ENCODE results near the gene OPTC.

OPTC gene

GRCh38 chr1:203471841-203472240 lies 22.1 kb upstream of the OPTC start:
- peak; percentile 19 to 63 for DNase-seq
- Histone ChIP-seq H3K4me3 (no peak overlapping the region), H3K4me1 (peaks cover 3 to 56% (median 27%) of the 10 kb centered on the region in 4 donors), H3K27ac (peak overlapping the region in 1 of 2 donors; percentile 18), H3K27me3 (no peaks in the 10 kb centered on the region), H3K9me3 (no peaks in the 10 kb centered on the region), H3K36me3 (no peaks in the 10 kb centered on the region)
- intact Hi-C loops (cut with DNase I; ENCODE audit: low total_unique reads): no loop called here
- TF ChIP-seq CTCF (IDR thresholded peaks at IDR 0.05): no peak

GRCh38 chr1:203473281-203473680 lies 20.7 kb upstream of the OPTC start:
- intact Hi-C loops (cut with DNase I; ENCODE audit: low total_unique reads): no loop called here

GRCh38 chr1:203473781-203474305 lies 20.1 kb upstream of the OPTC start:
- Histone ChIP-seq H3K9me3 (no peaks in the 10 kb centered on the region), H3K4me3 (no peak overlapping the region), H3K27ac (peak overlapping the region; percentile 91 to 93), H3K27me3 (no peaks in the 10 kb centered on the region), H3K36me3 (no peaks in the 10 kb centered on the region), H3K4me1 (peaks cover 0 to 47% (median 12%) of the 10 kb centered on the region in 4 donors)
- peak in 1 of 2 donors; percentile 57 for DNase-seq
- intact Hi-C loops (cut with DNase I; ENCODE audit: low total_unique reads): no loop called here
- no peak for TF ChIP-seq CTCF (IDR thresholded peaks at IDR 0.05)

More at GRCh38 chr1:203473281-203473680, 20.7 kb upstream of the OPTC start:
- Histone ChIP-seq H3K9me3 (no peaks in the 10 kb centered on the region), H3K27me3 (no peaks in the 10 kb centered on the region), H3K36me3 (no peaks in the 10 kb centered on the region), H3K4me1 (peaks cover 0 to 47% (median 15%) of the 10 kb centered on the region in 4 donors), H3K4me3 (no peak overlapping the region), H3K27ac (peak overlapping the region in 1 of 2 donors; percentile 93)
- TF ChIP-seq CTCF (IDR thresholded peaks at IDR 0.05): no peak
- peak in 1 of 2 donors; percentile 56 for DNase-seq

- intact Hi-C loops (cut with DNase I; ENCODE audit: low total_unique reads): no loop called here
- no peaks in the 10 kb centered on the region for H3K36me3 ChIP-seq
- DNase-seq: peak; percentile 80 to 88
- peaks cover 0 to 47% (median 16%) of the 10 kb centered on the region in 4 donors for H3K4me1 ChIP-seq
- peak within 1 kb of the TSS; percentile 69 to 74 for H3K4me3 ChIP-seq
- no peak for TF ChIP-seq CTCF (IDR thresholded peaks at IDR 0.05)
- H3K27me3 ChIP-seq: no peaks in the 10 kb centered on the region
- H3K9me3 ChIP-seq: no peaks in the 10 kb centered on the region
- H3K27ac ChIP-seq: peak within 1 kb of the TSS; percentile 91 to 93
Observed at GRCh38 chr1:203475012-203475981, 18.7 kb upstream of the OPTC start, which contains the start of gene PRELP. Gene PRELP, plus strand, starts transcription at chr1:203475806. Its CDS starts 7,379 bp downstream, at chr1:203483185.

- no peak for TF ChIP-seq CTCF (IDR thresholded peaks at IDR 0.05)
- Histone ChIP-seq H3K36me3 (no peaks in the 10 kb centered on the region), H3K4me3 (peak overlapping the region; percentile 69 to 74), H3K27ac (peak overlapping the region; percentile 91 to 93), H3K27me3 (no peaks in the 10 kb centered on the region), H3K9me3 (no peaks in the 10 kb centered on the region), H3K4me1 (peaks cover 0 to 52% (median 23%) of the 10 kb centered on the region in 4 donors)
- intact Hi-C loops (cut with DNase I; ENCODE audit: low total_unique reads): no loop called here
- DNase-seq: no peak
Observed at GRCh38 chr1:203476216-203476814, 17.6 kb upstream of the OPTC start.

All from tibial artery (tissue), 4 donors.